Lower lobe of right lung (tissue), 2 donors: Measurements from ENCODE around the gene FST. TPM values are rescaled to one million over a fixed set of nuclear protein-coding genes. Genes with fewer than 3 reads are reported as not detected.

ENCODE experiments used
- ATAC-seq, 2 donors: fragments of 200-7000 bp; cut with Tn5 transposase; one replicate each; pipeline ENCODE4 v1.9.1; 2020 to 2022; ENCODE audit warnings: mild to moderate bottlenecking in 2 of 2, moderate library complexity in 2 of 2
- DNase-seq: peaks from one replicate; pipeline ENCODE4 v3.0.0-alpha.2; 2020
- H3K27ac ChIP-seq: fragments of 200-600 bp; one replicate; pipeline ENCODE4 v1.8.0; 2022
- H3K27me3 ChIP-seq: fragments of 200-600 bp; one replicate; pipeline ENCODE4 v1.8.0; 2022; ENCODE audit warnings: low read depth
- H3K36me3 ChIP-seq: fragments of 200-600 bp; one replicate; pipeline ENCODE4 v1.8.0; 2022; ENCODE audit warnings: mild to moderate bottlenecking
- H3K4me1 ChIP-seq: fragments of 200-600 bp; one replicate; pipeline ENCODE4 v1.8.0; 2022
- H3K4me3 ChIP-seq: fragments of 200-600 bp; one replicate; pipeline ENCODE4 v1.8.0; 2022; ENCODE audit warnings: mild to moderate bottlenecking
- H3K9me3 ChIP-seq: fragments of 200-600 bp; one replicate; pipeline ENCODE4 v1.8.0; 2022
- CTCF ChIP-seq: fragments of 200-600 bp; IDR thresholded peaks from one replicate; pipeline ENCODE4 v1.8.0; 2022; ENCODE audit warnings: antibody characterized with exemption, mild to moderate bottlenecking
- intact Hi-C: fragments of 100-400 bp; cut with DNase I; formaldehyde crosslinking; loops from one replicate; pipeline ENCODE4 v1.11.0; 2022
- total RNA-seq: library from RNA; stranded (reverse); fragmentation: NEBNext Ultra II Directional; extraction: Animal tissue kit (Norgen Biotek cat#: 25700); gene quantifications from one replicate; pipeline ENCODE4 v1.2.1, GENCODE V29; 2021
- donor health status: DM: no; HTN: yes; CAD: no; lungs with severe emphysema.

The FST gene
- total RNA-seq, 1 donor from 2014 or later = 2.1 TPM

- intact Hi-C loops = no loop called here
- no peak for ATAC-seq
- H3K27ac ChIP-seq = no peak overlapping the region
- no peak overlapping the region for H3K4me3 ChIP-seq
- H3K27me3 ChIP-seq = no peaks in the 10 kb centered on the region
- no peaks in the 10 kb centered on the region for H3K36me3 ChIP-seq
- DNase-seq = no peak
- peaks cover 11% of the 10 kb centered on the region for H3K9me3 ChIP-seq
- H3K4me1 ChIP-seq = no peaks in the 10 kb centered on the region
- TF ChIP-seq CTCF = no peak
Measured at GRCh38 chr5:53507013-53507412, 26.6 kb downstream of the FST start.

- Histone ChIP-seq H3K4me1 (no peaks in the 10 kb centered on the region), H3K4me3 (no peak overlapping the region), H3K27ac (no peak overlapping the region), H3K27me3 (no peaks in the 10 kb centered on the region), H3K9me3 (peaks cover 11% of the 10 kb centered on the region), H3K36me3 (no peaks in the 10 kb centered on the region)
- no peak for TF ChIP-seq CTCF
- ATAC-seq (no peak), DNase-seq (no peak)
- intact Hi-C loops = no loop called here
Measured at GRCh38 chr5:53508125-53508524, 27.7 kb downstream of the FST start.

DNA sequence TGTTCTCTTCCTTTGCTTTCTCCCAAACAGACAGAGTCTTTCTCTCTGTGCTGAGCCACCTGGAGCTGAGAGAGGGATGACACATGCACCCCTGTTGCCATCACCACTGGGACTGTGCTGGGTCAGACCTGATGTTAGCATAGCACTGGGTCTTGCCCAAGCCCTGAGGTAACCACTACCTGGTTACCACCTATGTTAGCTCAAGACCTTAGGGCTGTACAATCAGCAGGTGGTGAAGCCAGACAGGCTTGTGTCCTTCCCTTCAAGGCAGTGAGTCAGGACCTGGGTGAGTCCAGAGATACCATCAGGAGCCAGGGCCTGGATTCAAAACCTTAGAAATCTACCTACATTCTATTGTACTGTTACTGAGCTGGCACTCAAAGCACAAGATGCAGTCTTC lies 32.1 kb downstream of the FST start:
- TF ChIP-seq CTCF = no peak
- Histone ChIP-seq H3K27ac (no peak overlapping the region), H3K27me3 (no peaks in the 10 kb centered on the region), H3K9me3 (peaks cover 11% of the 10 kb centered on the region), H3K36me3 (no peaks in the 10 kb centered on the region), H3K4me1 (no peaks in the 10 kb centered on the region), H3K4me3 (no peak overlapping the region)
- ATAC-seq (no peak), DNase-seq (no peak)
- intact Hi-C loops = no loop called here

- TF ChIP-seq CTCF = no peak
- intact Hi-C loops = no loop called here
- Histone ChIP-seq H3K27ac (no peak overlapping the region), H3K9me3 (no peaks in the 10 kb centered on the region), H3K27me3 (no peaks in the 10 kb centered on the region), H3K4me1 (no peaks in the 10 kb centered on the region), H3K4me3 (no peak overlapping the region), H3K36me3 (no peaks in the 10 kb centered on the region)
- ATAC-seq (no peak), DNase-seq (no peak)
Measured at GRCh38 chr5:53515988-53516387, 35.6 kb downstream of the FST start.

DNA sequence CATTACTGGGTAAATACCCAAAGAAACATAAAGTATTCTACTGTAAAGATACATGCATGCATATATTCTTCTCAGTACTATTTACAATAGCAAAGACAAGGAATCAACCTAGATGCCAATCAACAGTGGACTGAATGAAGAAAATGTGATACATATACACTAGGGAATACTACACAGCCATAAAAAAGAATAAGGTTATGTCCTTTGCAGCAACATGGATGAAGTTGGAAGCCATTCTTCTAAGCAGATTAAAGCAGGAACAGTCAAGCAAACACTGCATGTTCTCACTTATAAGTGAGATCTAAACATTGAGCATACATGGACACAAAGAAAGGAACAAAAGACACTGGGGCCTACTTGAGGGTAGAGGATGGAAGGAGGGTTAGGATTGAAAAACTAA lies 40.4 kb downstream of the FST start:
- Histone ChIP-seq H3K27ac (no peak overlapping the region), H3K36me3 (no peaks in the 10 kb centered on the region), H3K9me3 (no peaks in the 10 kb centered on the region), H3K27me3 (no peaks in the 10 kb centered on the region), H3K4me1 (no peaks in the 10 kb centered on the region), H3K4me3 (no peak overlapping the region)
- ATAC-seq (no peak), DNase-seq (no peak)
- no peak for TF ChIP-seq CTCF
- intact Hi-C loops = no loop called here

Other genes with a start within 250 kb of the FST start
- 54.6 TPM for gene NDUFS4, start 80.0 kb downstream of the FST start, total RNA-seq